Left renal cortex interstitium (tissue), 4 donors: Measurements from ENCODE around the gene FNIP2. TPM values are rescaled to one million over a fixed set of nuclear protein-coding genes. Genes with fewer than 3 reads are reported as not detected.
"Not testable (repeated sequence)": the region's sequence is repeated elsewhere in the genome, so short reads cannot be mapped to it uniquely, and the experiment has no call there.

Experiments
- DNase-seq, 4 donors: peaks; one replicate each; pipeline ENCODE4 v3.0.0-alpha.2; 2013; ENCODE audit warnings: low read depth in 4 of 4, low spot score in 2 of 4, missing footprints in 1 of 4
- polyA plus RNA-seq, 4 donors: library from polyadenylated mRNA; unstranded; fragments of 120-200 nt; gene quantifications; one replicate each; pipeline ENCODE4 v1.2.1, GENCODE V29; 2013; ENCODE audit not compliant: insufficient read length in 4 of 4

FNIP2 gene
- polyA plus RNA-seq, 4 donors = 43.9 to 49.2 (median 46.0) TPM

- DNase-seq = no peak
Measured at GRCh38 chr4:158941321-158941720, 172.5 kb downstream of the FNIP2 start.

GRCh38 chr4:158941895-158942294 is 173.1 kb downstream of the FNIP2 start:
- DNase-seq = no peak

GRCh38 chr4:158945529-158946108 is 176.8 kb downstream of the FNIP2 start:
- DNase-seq = no peak

- no peak for DNase-seq
Measured at GRCh38 chr4:158946825-158947224, 178.0 kb downstream of the FNIP2 start.

GRCh38 chr4:158948071-158948470 is 179.2 kb downstream of the FNIP2 start:
- DNase-seq = no peak

GRCh38 chr4:158949099-158949498 is 180.3 kb downstream of the FNIP2 start:
- DNase-seq = no peak

- not testable (repeated sequence) for DNase-seq
Measured at GRCh38 chr4:158952221-158952774, 183.5 kb downstream of the FNIP2 start.

GRCh38 chr4:158956345-158956744 is 187.5 kb downstream of the FNIP2 start:
- not testable (repeated sequence) for DNase-seq

- DNase-seq = not testable (repeated sequence)
Measured at GRCh38 chr4:158956918-158957317, 188.1 kb downstream of the FNIP2 start.

Other genes with a start within 250 kb of the FNIP2 start
- under 1 TPM; 0.32 to 0.44 (median 0.36) TPM for gene RXFP1, start 247.1 kb upstream of the FNIP2 start, polyA plus RNA-seq
- gene C4orf46, start 97.1 kb upstream of the FNIP2 start, polyA plus RNA-seq = 10 to 100 TPM; 18.1 to 21.6 (median 20.6) TPM
- gene ETFDH, start 96.7 kb upstream of the FNIP2 start, polyA plus RNA-seq = 10 to 100 TPM; 23.2 to 40.8 (median 31.9) TPM
- 10 to 100 TPM; 54.5 to 81.2 (median 68.0) TPM for gene PPID, start 45.6 kb upstream of the FNIP2 start, polyA plus RNA-seq